ENCODE results near the gene GAA. TPM values are rescaled to one million over a fixed set of nuclear protein-coding genes. Genes with fewer than 3 reads are reported as not detected.
A peak's percentile ranks its signal among the peaks of the same experiment; 100 is the strongest.

GAA gene
- total RNA-seq, 1 experiment from 2014 or later = 30.3 TPM

- H2AK5ac ChIP-seq (ENCODE audit: insufficient read length, low read length) = no peak overlapping the region
- H4K20me1 ChIP-seq (ENCODE audit: control insufficient read depth, insufficient read depth, insufficient read length) = no peaks in the 10 kb centered on the region
- no peaks in the 10 kb centered on the region for H3K9me3 Mint-ChIP-seq
- no peak overlapping the region for H2BK15ac ChIP-seq (ENCODE audit: low read depth, low read length)
- no peaks in the 10 kb centered on the region for H3K27me3 Mint-ChIP-seq (ENCODE audit: low read depth)
- H3K9ac ChIP-seq (ENCODE audit: extremely low read depth, insufficient read length, low read length) = no peak overlapping the region
- no CpG with 5 or more reads among the region's 27 CpGs for WGBS (ENCODE audit: extremely low coverage, insufficient read length, low lambda C conversion rate)
- H4K8ac ChIP-seq (replicated peaks; ENCODE audit: insufficient read length, low read depth, low read length) = no peak overlapping the region
- H2BK5ac ChIP-seq (ENCODE audit: insufficient read length, low read length) = no peak overlapping the region
- H3K27ac ChIP-seq (ENCODE audit: insufficient read length, low read depth, low read length) = no peak overlapping the region
- peak overlapping the region; percentile 41 for H3K18ac ChIP-seq (ENCODE audit: insufficient read length, low read depth, low read length)
- H3T11ph ChIP-seq (ENCODE audit: low read length) = no peak overlapping the region
- H3K27ac Mint-ChIP-seq = peak overlapping the region in 2 of 3 experiments; percentile 32 to 44; a peak in 1 of 7 replicates
- TF ChIP-seq, protein P1, sequence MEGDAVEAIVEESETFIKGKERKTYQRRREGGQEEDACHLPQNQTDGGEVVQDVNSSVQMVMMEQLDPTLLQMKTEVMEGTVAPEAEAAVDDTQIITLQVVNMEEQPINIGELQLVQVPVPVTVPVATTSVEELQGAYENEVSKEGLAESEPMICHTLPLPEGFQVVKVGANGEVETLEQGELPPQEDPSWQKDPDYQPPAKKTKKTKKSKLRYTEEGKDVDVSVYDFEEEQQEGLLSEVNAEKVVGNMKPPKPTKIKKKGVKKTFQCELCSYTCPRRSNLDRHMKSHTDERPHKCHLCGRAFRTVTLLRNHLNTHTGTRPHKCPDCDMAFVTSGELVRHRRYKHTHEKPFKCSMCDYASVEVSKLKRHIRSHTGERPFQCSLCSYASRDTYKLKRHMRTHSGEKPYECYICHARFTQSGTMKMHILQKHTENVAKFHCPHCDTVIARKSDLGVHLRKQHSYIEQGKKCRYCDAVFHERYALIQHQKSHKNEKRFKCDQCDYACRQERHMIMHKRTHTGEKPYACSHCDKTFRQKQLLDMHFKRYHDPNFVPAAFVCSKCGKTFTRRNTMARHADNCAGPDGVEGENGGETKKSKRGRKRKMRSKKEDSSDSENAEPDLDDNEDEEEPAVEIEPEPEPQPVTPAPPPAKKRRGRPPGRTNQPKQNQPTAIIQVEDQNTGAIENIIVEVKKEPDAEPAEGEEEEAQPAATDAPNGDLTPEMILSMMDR (conservative IDR thresholded peaks at IDR 0.05) = no peak
- H2BK20ac ChIP-seq (ENCODE audit: low read depth, low read length, poor library complexity, severe bottlenecking) = no peak overlapping the region
- H3K4me1 Mint-ChIP-seq = peaks cover 19 to 29% of the 10 kb centered on the region in 2 experiments
- no peaks in the 10 kb centered on the region for H3K9me3 ChIP-seq (ENCODE audit: control insufficient read depth, low read depth, low read length)
- H3K23me2 ChIP-seq (ENCODE audit: insufficient read length, low read depth, low read length, poor library complexity, severe bottlenecking) = no peaks in the 10 kb centered on the region
- no peak overlapping the region for H4K5ac ChIP-seq (ENCODE audit: insufficient read length, low read depth, low read length)
- no peak overlapping the region for H2BK12ac ChIP-seq (ENCODE audit: insufficient read length, low read depth, low read length)
- H3K14ac ChIP-seq (ENCODE audit: insufficient read depth, low read length) = no peak overlapping the region
- no peak overlapping the region for H2AFZ ChIP-seq (ENCODE audit: low read length)
- no peaks in the 10 kb centered on the region for H3K79me1 ChIP-seq (ENCODE audit: insufficient read depth, low read depth, low read length, poor library complexity, severe bottlenecking)
- H3K4ac ChIP-seq (ENCODE audit: low read depth, low read length) = no peak overlapping the region
- no peaks in the 10 kb centered on the region for H3K79me2 ChIP-seq (ENCODE audit: insufficient read depth, low read length)
- H3K27me3 ChIP-seq (ENCODE audit: insufficient read depth, low read length) = no peaks in the 10 kb centered on the region
- no peak overlapping the region for H3K56ac ChIP-seq (ENCODE audit: insufficient read length, low read depth, low read length)
- DNase-seq = no peak
- H2BK120ac ChIP-seq (ENCODE audit: low read depth, low read length, poor library complexity, severe bottlenecking) = no peak overlapping the region
- H3K36me3 Mint-ChIP-seq (ENCODE audit: insufficient read depth in 1 of 3, low read depth in 3 of 3) = peaks cover 0 to 5% (median 0%) of the 10 kb centered on the region in 3 experiments; a peak in 1 of 7 replicates
- H3K4me3 Mint-ChIP-seq = no peak overlapping the region
- no peak overlapping the region for H3K23ac ChIP-seq (ENCODE audit: insufficient read length, low read depth, low read length)
- no peak overlapping the region for H3K4me2 ChIP-seq (ENCODE audit: insufficient read depth, insufficient read length, low read length)
- H3K4me1 ChIP-seq (ENCODE audit: insufficient read depth, low read length) = no peaks in the 10 kb centered on the region; the same call in 1 of the 2 replicates
- no peak overlapping the region for H4K91ac ChIP-seq (ENCODE audit: insufficient read length, low read depth, low read length)
Observed at GRCh38 chr17:80063830-80064585, 37.4 kb upstream of the GAA start.

Data from H9 (cell line).